K562 (cell line): ENCODE data around the gene MYMX. TPM values are rescaled to one million over a fixed set of nuclear protein-coding genes. Genes with fewer than 3 reads are reported as not detected.

ENCODE experiments used
- ATAC-seq: fragments of 200-7000 bp; cut with Tn5 transposase; 3 replicates; pipeline ENCODE4 v1.9.1; 2020; ENCODE audit warnings: moderate library complexity
- BruUV-seq: library from RNA; stranded (reverse); fragments of 400-500 nt; replicated peaks from 2 replicates; lab custom pipeline; 2021; lab: Mats Ljungman, UMichigan
- CTCF ChIA-PET: fragments of 300-600 bp; formaldehyde crosslinking; extraction: SDS; loops from one replicate; lab custom pipeline; 2021; ENCODE audit warnings: low intra/inter-chr PET ratio; lab: Yijun Ruan, JAX
- POLR2A ChIA-PET: fragments of 300-600, 350-650 bp; sonication (Branson Sonifier 250); formaldehyde crosslinking; extraction: SDS; loops from one replicate; lab custom pipeline; 2021; ENCODE audit warnings: antibody characterized with exemption, inconsistent platforms; lab: Yijun Ruan, JAX
- DNase-seq, 4 experiments: peaks; one replicate each; pipeline versions ENCODE4 v3.0.0 to v3.0.0-alpha.2; 2011 to 2018; ENCODE audit warnings: low spot score in 3 of 4, mixed read lengths in 3 of 4; ENCODE audit errors: extremely low read depth in 1 of 4
- FAIRE-seq: peaks from 2 replicates; lab custom pipeline; 2011; peaks lifted over from hg19 to GRCh38; lab: Jason Lieb, UNC
- H2AFZ ChIP-seq: 2 replicates; pipeline ENCODE4 v1.6.0; 2011; ENCODE audit warnings: low read depth, low read length, control low read depth, inconsistent platforms
- H3K27ac ChIP-seq: fragments of 200-600 bp; 3 replicates; pipeline ENCODE4 v1.8.0; 2011; ENCODE audit warnings: low read depth, mild to moderate bottlenecking, control low read depth, inconsistent platforms, low read length, moderate library complexity, mixed read lengths; ENCODE audit errors: extremely low read depth
- H3K27me3 ChIP-seq, 2 experiments: fragments of 300-600 bp in 1 of 2; 2 replicates in 1 of 2; 3 replicates in 1 of 2; pipeline versions ENCODE4 v1.6.0 to v1.8.0; 2011; ENCODE audit warnings: inconsistent platforms in 2 of 2, low read length in 2 of 2, mild to moderate bottlenecking in 1 of 2, mixed read lengths in 1 of 2, moderate library complexity in 1 of 2; ENCODE audit not compliant: control insufficient read depth in 2 of 2, insufficient read depth in 2 of 2
- H3K36me3 ChIP-seq: fragments of 300-600 bp; 3 replicates; pipeline ENCODE4 v1.8.0; 2011; ENCODE audit warnings: mild to moderate bottlenecking, low read length, inconsistent platforms; ENCODE audit not compliant: control insufficient read depth, insufficient read depth
- H3K4me1 ChIP-seq, 2 experiments: fragments of 200-600 bp in 1 of 2; replicated peaks in 1 of 2; 2 replicates in 1 of 2; 3 replicates in 1 of 2; pipeline versions ENCODE4 v1.5.1 to v1.8.0; 2011; ENCODE audit warnings: inconsistent platforms in 2 of 2, low read length in 2 of 2, mild to moderate bottlenecking in 1 of 2, mixed read lengths in 1 of 2, moderate library complexity in 1 of 2; ENCODE audit not compliant: control insufficient read depth in 2 of 2, insufficient read depth in 2 of 2
- H3K4me2 ChIP-seq: 2 replicates; pipeline ENCODE4 v1.6.1; 2011; ENCODE audit warnings: low read length, control low read depth, inconsistent platforms, mixed read lengths; ENCODE audit not compliant: insufficient read depth
- H3K4me3 ChIP-seq: fragments of 200-600 bp; sonication (generic), shearing (Covaris generic); 2 replicates; pipeline ENCODE4 v1.5.1; 2016; ENCODE audit warnings: control low read depth, inconsistent platforms
- H3K79me2 ChIP-seq: fragments of 200-600 bp; 3 replicates; pipeline ENCODE4 v1.8.0; 2011; ENCODE audit warnings: low read length, inconsistent platforms; ENCODE audit not compliant: control insufficient read depth, insufficient read depth
- H3K9ac ChIP-seq, 2 experiments: 2 replicates each; pipeline versions ENCODE4 v1.6.0 to v1.6.1; 2011; ENCODE audit warnings: low read depth in 2 of 2, low read length in 2 of 2, control low read depth in 1 of 2, inconsistent platforms in 1 of 2, mild to moderate bottlenecking in 1 of 2, mixed read lengths in 1 of 2; ENCODE audit not compliant: insufficient read depth in 1 of 2
- H3K9me1 ChIP-seq: one replicate; pipeline ENCODE4 v1.6.0; 2011; ENCODE audit warnings: inconsistent platforms, mild to moderate bottlenecking, low read length, moderate library complexity; ENCODE audit not compliant: control insufficient read depth, insufficient read depth
- H3K9me3 ChIP-seq: replicated peaks from 2 replicates; pipeline ENCODE4 v1.5.1; 2011; ENCODE audit warnings: low read depth, low read length, inconsistent platforms; ENCODE audit not compliant: control insufficient read depth, insufficient read depth
- H4K20me1 ChIP-seq: replicated peaks from 2 replicates; pipeline ENCODE4 v1.6.1; 2011; ENCODE audit warnings: low read length, inconsistent platforms, mixed read lengths; ENCODE audit not compliant: control insufficient read depth, insufficient read depth
- ATF3 ChIP-seq, 2 experiments: fragments of 450-650 bp in 1 of 2; sonication (generic) in 1 of 2; formaldehyde crosslinking in 1 of 2; IDR thresholded peaks in 1 of 2; conservative IDR thresholded peaks in 1 of 2; 2 replicates each; pipeline versions ENCODE4 v1.6.1 to v1.8.1; 2016 to 2023; ENCODE audit warnings: mild to moderate bottlenecking in 2 of 2, moderate library complexity in 2 of 2, inconsistent platforms in 1 of 2, missing genetic modification reagents in 1 of 2
- ERF ChIP-seq: fragments of 450-650 bp; formaldehyde crosslinking; IDR thresholded peaks from 2 replicates; pipeline ENCODE4 v1.4.0; 2020; ENCODE audit warnings: mild to moderate bottlenecking, mixed read lengths
- HDGF ChIP-seq: fragments of 450-650 bp; IDR thresholded peaks from 2 replicates; pipeline ENCODE4 v1.6.1; 2016
- HMG20A ChIP-seq: fragments of 450-650 bp; formaldehyde crosslinking; conservative IDR thresholded peaks from 2 replicates; pipeline ENCODE4 v1.4.0; 2020; ENCODE audit warnings: mild to moderate bottlenecking, mixed read lengths
- MTA1 ChIP-seq: fragments of 450-650 bp; IDR thresholded peaks from 2 replicates; pipeline ENCODE4 v1.6.1; 2017; ENCODE audit warnings: borderline replicate concordance
- OTX1 ChIP-seq: fragments of 450-650 bp; formaldehyde crosslinking; IDR thresholded peaks from 2 replicates; pipeline ENCODE4 v1.4.0; 2022; ENCODE audit warnings: mild to moderate bottlenecking
- SNRNP70 ChIP-seq: fragments of 200-400 bp; formaldehyde crosslinking; optimal IDR thresholded peaks from 2 replicates; pipeline ENCODE3; 2017; ENCODE audit warnings: low read depth, low read length
- SPI1 ChIP-seq: IDR thresholded peaks from 2 replicates; pipeline ENCODE4 v1.6.1; 2011; ENCODE audit warnings: low read depth, low read length, control low read depth, borderline replicate concordance
- SUPT5H ChIP-seq: fragments of 450-650 bp; IDR thresholded peaks from 2 replicates; pipeline ENCODE4 v1.6.1; 2016
- ZNF232 ChIP-seq: sonication (generic); formaldehyde crosslinking; IDR thresholded peaks from 2 replicates; pipeline ENCODE4 v1.8.0; 2022; ENCODE audit warnings: mild to moderate bottlenecking, missing genetic modification reagents
- ZNF707 ChIP-seq: fragments of 250-450 bp; sonication (Bioruptor Pico); conservative IDR thresholded peaks from 2 replicates; pipeline ENCODE4 v1.8.0; 2022; ENCODE audit warnings: inconsistent platforms, mild to moderate bottlenecking, moderate library complexity
- WGBS: fragments of 100-300 bp; shearing (Covaris generic); methylation state at CpG from one replicate; pipeline ENCODE4 v1.1.6; 2016; ENCODE audit warnings: low coverage, mixed read lengths; ENCODE audit not compliant: insufficient coverage; ENCODE audit errors: missing lambda C conversion rate; 5-methylcytosine and 5-hydroxymethylcytosine counted together
- in situ Hi-C: fragments of 300-500 bp; cut with MboI; formaldehyde crosslinking; loops from 4 replicates; pipeline ENCODE4 v1.15.0; 2018; ENCODE audit warnings: inconsistent platforms, mixed read lengths
- intact Hi-C: fragments of 100-400 bp; cut with micrococcal nuclease; formaldehyde crosslinking; loops from 2 replicates; pipeline ENCODE4 v1.14.2; 2022
- polyA plus RNA-seq, 8 experiments: library from polyadenylated mRNA; depleted of rRNA in 4 of 8; stranded (reverse) in 5 of 8; unstranded in 3 of 8; fragments of >200 nt; fragmentation: Nextera tagmentation in 2 of 8; fragmentation: Illumina TruSeq in 1 of 8; extraction: Ambion mirVana in 2 of 8; extraction: Trizol in 1 of 8; gene quantifications; 2 replicates each; pipeline versions ENCODE4 v1.2.1 to v1.2.3, GENCODE V29; 2011 to 2014; ENCODE audit warnings: inconsistent platforms in 1 of 8, missing spikeins in 1 of 8
- total RNA-seq, 7 experiments: library from RNA; depleted of rRNA in 6 of 7; stranded (reverse); fragments of >200 nt in 6 of 7; fragmentation: Illumina TruSeq in 2 of 7; extraction: Trizol in 2 of 7; gene quantifications; 2 replicates each; pipeline versions ENCODE4 v1.2.1 to v1.2.3, GENCODE V29; 2011 to 2021; ENCODE audit warnings: low replicate concordance in 1 of 7

Gene MYMX
- total and polyA plus RNA-seq, 9 of the 15 experiments (the other 6 are each of a cell fraction or from before 2014, with no cell fraction given), result 0.12 TPM; not detected in 8

- TF ChIP-seq ATF3 (IDR thresholded peaks at IDR 0.05) (peak; percentile 54; the same call in 1 of the 2 replicates), ATF3 (CRISPR knock-in tag; conservative IDR thresholded peaks at IDR 0.05) (0 out of 2 replicates have a peak, but pooled peaks have one; percentile 43), SUPT5H (peak; percentile 34), ERF (CRISPR knock-in tag) (0 out of 2 replicates have a peak, but pooled peaks have one; percentile 35), MTA1 (no peak), OTX1 (CRISPR knock-in tag) (peak; percentile 77; the same call in 1 of the 2 replicates), SPI1 (0 out of 2 replicates have a peak, but pooled peaks have one; percentile 26), ZNF707 (CRISPR knock-in tag) (no peak), HDGF (peak; percentile 83; the same call in 1 of the 2 replicates), SNRNP70 (no peak)
Observed at GRCh38 chr6:44257753-44258324, 41.1 kb downstream of the MYMX start (continued).

GRCh38 chr6:44258325-44258863 lies 41.7 kb downstream of the MYMX start:
- peak overlapping the region; percentile 93 for H3K27ac ChIP-seq
- H3K9me3 ChIP-seq, result no peaks in the 10 kb centered on the region
- FAIRE-seq (no peak), ATAC-seq (no peak), DNase-seq (no peak)
- BruUV-seq, result no TSS peak
- H3K4me3 ChIP-seq, result no peak overlapping the region
- ChIA-PET CTCF (interaction anchor here (0.7 to 1.5 kb wide), 2 partner anchors 85 to 86 kb away, joined by 3 to 7 read pairs; no protein-coding TSS in a partner anchor), POLR2A (interaction anchor here (1.0 kb wide), 1 partner anchor 11 kb away, joined by 9 read pairs; no protein-coding TSS in a partner anchor)
- H3K79me2 ChIP-seq, result peaks cover 24% of the 10 kb centered on the region
- peak overlapping the region; percentile 85 to 93; a peak in 3 of 4 replicates for H3K9ac ChIP-seq
- no peaks in the 10 kb centered on the region for H3K27me3 ChIP-seq
- H3K4me1 ChIP-seq, result peaks cover 36 to 53% of the 10 kb centered on the region in 2 experiments; a peak in 4 of 5 replicates
- peaks cover 32% of the 10 kb centered on the region for H4K20me1 ChIP-seq
- 0 out of 2 replicates have a peak, but pooled peaks have one; percentile 8 for TF ChIP-seq ZNF232 (CRISPR knock-in tag)
- no peak for TF ChIP-seq HMG20A (CRISPR knock-in tag)
- 69% methylated on average over 9 of the region's 9 CpGs for WGBS
- peaks cover 75% of the 10 kb centered on the region for H3K36me3 ChIP-seq
- in situ Hi-C loops, result no loop called here
- peak overlapping the region; percentile 94 for H2AFZ ChIP-seq
- no peak overlapping the region; the same call in 1 of the 2 replicates for H3K4me2 ChIP-seq
- intact Hi-C loops, result no loop called here
- peaks cover 15% of the 10 kb centered on the region for H3K9me1 ChIP-seq
